Endothelial cell of umbilical vein (primary cell): ENCODE data around the gene MAP6. TPM values are rescaled to one million over a fixed set of nuclear protein-coding genes. Genes with fewer than 3 reads are reported as not detected.

Experiments used
- BruUV-seq: library from RNA; stranded (reverse); fragments of 400-500 nt; replicated peaks from 2 replicates; lab custom pipeline; 2021; lab: Mats Ljungman, UMichigan
- CTCF ChIA-PET: fragments of 300-600, 350-600 bp; sonication (Branson Sonifier 250); formaldehyde crosslinking; loops from one replicate; lab custom pipeline; 2021; ENCODE audit warnings: antibody characterized with exemption, inconsistent platforms; lab: Charles Lee
- POLR2A ChIA-PET: fragments of 300-600, 350-600 bp; sonication (Branson Sonifier 250); formaldehyde crosslinking; loops from one replicate; lab custom pipeline; 2021; ENCODE audit warnings: antibody characterized with exemption, inconsistent platforms; lab: Charles Lee
- DNase-seq: peaks from one replicate; pipeline ENCODE4 v3.0.0-alpha.2; 2011; ENCODE audit warnings: low read depth, low spot score
- FAIRE-seq: peaks from 2 replicates; lab custom pipeline; 2011; peaks lifted over from hg19 to GRCh38; lab: Jason Lieb, UNC
- H2AFZ ChIP-seq: 2 replicates; pipeline ENCODE4 v1.6.0; 2012; ENCODE audit warnings: low read depth, low read length, control low read depth, inconsistent platforms
- H3K27ac ChIP-seq: 2 replicates; pipeline ENCODE4 v1.5.1; 2011; ENCODE audit warnings: low read depth, mild to moderate bottlenecking, control low read depth, low read length, moderate library complexity; ENCODE audit not compliant: insufficient read depth
- H3K27me3 ChIP-seq, 2 experiments: 2 replicates each; pipeline versions ENCODE4 v1.6.0 to v1.6.1; 2011; ENCODE audit warnings: low read length in 2 of 2, mixed read lengths in 1 of 2; ENCODE audit not compliant: control insufficient read depth in 2 of 2, insufficient read depth in 2 of 2
- H3K36me3 ChIP-seq, 2 experiments: 2 replicates in 1 of 2; 3 replicates in 1 of 2; pipeline ENCODE4 v1.5.1; 2011; ENCODE audit warnings: low read length in 2 of 2, mild to moderate bottlenecking in 1 of 2, moderate library complexity in 1 of 2; ENCODE audit not compliant: control insufficient read depth in 2 of 2, insufficient read depth in 2 of 2; ENCODE audit errors: extremely low read depth in 1 of 2
- H3K4me1 ChIP-seq: 3 replicates; pipeline ENCODE4 v1.5.1; 2011; ENCODE audit warnings: mild to moderate bottlenecking, low read length; ENCODE audit not compliant: control insufficient read depth, insufficient read depth; ENCODE audit errors: extremely low read depth
- H3K4me2 ChIP-seq: 2 replicates; pipeline ENCODE4 v1.6.1; 2011; ENCODE audit warnings: low read length, control low read depth, mixed read lengths; ENCODE audit not compliant: insufficient read depth
- H3K4me3 ChIP-seq, 3 experiments: fragments of 200-600 bp in 1 of 3; sonication (generic), shearing (Covaris generic) in 1 of 3; replicated peaks in 1 of 3; 2 replicates each; pipeline ENCODE4 v1.5.1; 2011 to 2016; ENCODE audit warnings: control low read depth in 3 of 3, low read length in 3 of 3, mild to moderate bottlenecking in 2 of 3, inconsistent platforms in 1 of 3, low read depth in 1 of 3, moderate library complexity in 1 of 3; ENCODE audit not compliant: insufficient read depth in 1 of 3
- H3K79me2 ChIP-seq: 2 replicates; pipeline ENCODE4 v1.6.0; 2012; ENCODE audit warnings: low read length, inconsistent platforms; ENCODE audit not compliant: control insufficient read depth, insufficient read depth
- H3K9ac ChIP-seq: replicated peaks from 2 replicates; pipeline ENCODE3; 2011; ENCODE audit warnings: low read length, control low read depth; ENCODE audit not compliant: insufficient read depth; ENCODE audit errors: extremely low read depth
- H3K9me1 ChIP-seq: replicated peaks from 3 replicates; pipeline ENCODE4 v1.6.0; 2011; ENCODE audit warnings: mild to moderate bottlenecking, low read length; ENCODE audit not compliant: control insufficient read depth, insufficient read depth; ENCODE audit errors: extremely low read depth
- H3K9me3 ChIP-seq: replicated peaks from 2 replicates; pipeline ENCODE4 v1.5.1; 2012; ENCODE audit warnings: low read length, inconsistent platforms; ENCODE audit not compliant: control insufficient read depth, insufficient read depth
- H4K20me1 ChIP-seq: replicated peaks from 2 replicates; pipeline ENCODE3; 2011; ENCODE audit warnings: mild to moderate bottlenecking, low read length; ENCODE audit not compliant: control insufficient read depth, insufficient read depth; ENCODE audit errors: extremely low read depth
- EZH2 ChIP-seq: IDR thresholded peaks from 2 replicates; pipeline ENCODE4 v1.6.1; 2012; ENCODE audit warnings: borderline replicate concordance, low read depth, mild to moderate bottlenecking, moderate library complexity, low read length, inconsistent platforms; ENCODE audit not compliant: severe bottlenecking
- FOS ChIP-seq: IDR thresholded peaks from 2 replicates; pipeline ENCODE4 v1.6.1; 2011; ENCODE audit warnings: mild to moderate bottlenecking, low read length, moderate library complexity, borderline replicate concordance; ENCODE audit not compliant: insufficient read depth
- GATA2 ChIP-seq: IDR thresholded peaks from 2 replicates; pipeline ENCODE4 v1.7.0; 2011; ENCODE audit warnings: low read depth, mild to moderate bottlenecking, moderate library complexity, mixed read lengths, low read length; ENCODE audit not compliant: insufficient read length, insufficient read depth
- JUN ChIP-seq: IDR thresholded peaks from 2 replicates; pipeline ENCODE4 v1.6.1; 2011; ENCODE audit warnings: borderline replicate concordance, low read depth; ENCODE audit not compliant: insufficient read length, insufficient read depth
- MYC ChIP-seq: IDR thresholded peaks from one replicate; pipeline ENCODE4 v1.6.1; 2011; ENCODE audit warnings: mild to moderate bottlenecking, low read depth, low read length
- POLR2A ChIP-seq: IDR thresholded peaks from 2 replicates; pipeline ENCODE4 v1.6.1; 2012; ENCODE audit warnings: low read depth, mild to moderate bottlenecking, control low read depth, low read length
- POLR2AphosphoS5 ChIP-seq: IDR thresholded peaks from 2 replicates; pipeline ENCODE4 v1.6.1; 2012; ENCODE audit warnings: low read depth, mild to moderate bottlenecking, control low read depth, low read length, moderate library complexity; ENCODE audit not compliant: insufficient read depth
- dilution Hi-C: fragments of 300-500 bp; cut with MboI; formaldehyde crosslinking; loops from one replicate; pipeline ENCODE4 v1.15.0; 2019; ENCODE audit warnings: low sequenced_read_pairs; ENCODE audit not compliant: extremely low pct_ligation_motif_present
- intact Hi-C: fragments of 100-400 bp; cut with micrococcal nuclease; formaldehyde crosslinking; loops from one replicate; pipeline ENCODE4 v1.10.0; 2022
- polyA plus RNA-seq, 4 experiments: library from polyadenylated mRNA; depleted of rRNA in 3 of 4; stranded (reverse) in 3 of 4; unstranded in 1 of 4; fragments of >200 nt; gene quantifications; 2 replicates each; pipeline versions ENCODE4 v1.2.1 to v1.2.3, GENCODE V29; 2011 to 2012; ENCODE audit warnings: missing spikeins in 1 of 4
- total RNA-seq: library from RNA; stranded (reverse); gene quantifications from 2 replicates; pipeline ENCODE4 v1.2.3, GENCODE V29; 2021
- TF ChIP-seq, protein P1 (sequence below): IDR thresholded peaks from 2 replicates; pipeline ENCODE4 v1.6.1; 2011; ENCODE audit not compliant: insufficient read depth, insufficient read length
- TF ChIP-seq, protein P2 (sequence below), 2 donors: IDR thresholded peaks; 1 replicate in 1 of 2; 2 replicates in 1 of 2; pipeline ENCODE4 v1.5.1; 2011; ENCODE audit warnings: low read length in 2 of 2, mild to moderate bottlenecking in 2 of 2, moderate library complexity in 2 of 2, control low read depth in 1 of 2, inconsistent platforms in 1 of 2, low read depth in 1 of 2; ENCODE audit not compliant: insufficient read depth in 1 of 2; ENCODE audit errors: extremely low read depth in 1 of 2

MAP6 gene
- total and polyA plus RNA-seq, 2 donors (not counting 3 experiments of a cell fraction or from before 2014, with no cell fraction given): 0.12 TPM; not detected in 1

DNA sequence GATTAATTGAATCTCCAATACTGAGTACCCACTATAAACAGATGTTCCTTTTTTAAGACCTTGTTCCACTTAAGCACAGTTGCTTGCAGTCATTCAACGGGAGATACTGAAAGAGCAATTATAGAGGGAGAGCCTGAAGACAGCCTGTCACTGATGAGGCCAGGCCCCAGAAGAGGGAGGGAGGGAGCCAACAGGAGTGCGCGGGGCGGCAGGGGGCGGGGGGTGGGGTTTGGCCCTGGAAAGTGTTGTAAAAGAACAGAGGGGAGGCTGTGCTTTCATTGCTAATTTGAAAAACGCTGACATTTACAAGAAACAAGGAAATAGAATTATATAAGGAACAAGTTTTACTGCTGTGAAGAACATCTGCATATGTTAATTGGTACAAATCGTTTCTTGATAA is 53.1 kb downstream of the MAP6 start:
- Histone ChIP-seq H3K27me3 (no peaks in the 10 kb centered on the region), H3K9ac (no peak overlapping the region), H4K20me1 (no peaks in the 10 kb centered on the region), H3K4me3 (no peak overlapping the region), H3K4me2 (no peak overlapping the region), H3K9me3 (no peaks in the 10 kb centered on the region), H3K27ac (no peak overlapping the region), H3K79me2 (no peaks in the 10 kb centered on the region), H3K4me1 (peaks cover 8% of the 10 kb centered on the region), H2AFZ (no peak overlapping the region), H3K9me1 (no peaks in the 10 kb centered on the region), H3K36me3 (no peaks in the 10 kb centered on the region)
- CTCF ChIA-PET: no interaction called here
- POLR2A ChIA-PET: interaction anchor here (1.0 kb wide), 1 partner anchor 10 kb away, joined by 4 read pairs; no protein-coding TSS in a partner anchor
- TF ChIP-seq JUN (no peak), FOS (no peak), MYC (no peak), POLR2AphosphoS5 (no peak), EZH2 (no peak), POLR2A (no peak), GATA2 (no peak)
- TF ChIP-seq, protein P1, sequence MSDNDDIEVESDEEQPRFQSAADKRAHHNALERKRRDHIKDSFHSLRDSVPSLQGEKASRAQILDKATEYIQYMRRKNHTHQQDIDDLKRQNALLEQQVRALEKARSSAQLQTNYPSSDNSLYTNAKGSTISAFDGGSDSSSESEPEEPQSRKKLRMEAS: no peak
- TF ChIP-seq, protein P2, sequence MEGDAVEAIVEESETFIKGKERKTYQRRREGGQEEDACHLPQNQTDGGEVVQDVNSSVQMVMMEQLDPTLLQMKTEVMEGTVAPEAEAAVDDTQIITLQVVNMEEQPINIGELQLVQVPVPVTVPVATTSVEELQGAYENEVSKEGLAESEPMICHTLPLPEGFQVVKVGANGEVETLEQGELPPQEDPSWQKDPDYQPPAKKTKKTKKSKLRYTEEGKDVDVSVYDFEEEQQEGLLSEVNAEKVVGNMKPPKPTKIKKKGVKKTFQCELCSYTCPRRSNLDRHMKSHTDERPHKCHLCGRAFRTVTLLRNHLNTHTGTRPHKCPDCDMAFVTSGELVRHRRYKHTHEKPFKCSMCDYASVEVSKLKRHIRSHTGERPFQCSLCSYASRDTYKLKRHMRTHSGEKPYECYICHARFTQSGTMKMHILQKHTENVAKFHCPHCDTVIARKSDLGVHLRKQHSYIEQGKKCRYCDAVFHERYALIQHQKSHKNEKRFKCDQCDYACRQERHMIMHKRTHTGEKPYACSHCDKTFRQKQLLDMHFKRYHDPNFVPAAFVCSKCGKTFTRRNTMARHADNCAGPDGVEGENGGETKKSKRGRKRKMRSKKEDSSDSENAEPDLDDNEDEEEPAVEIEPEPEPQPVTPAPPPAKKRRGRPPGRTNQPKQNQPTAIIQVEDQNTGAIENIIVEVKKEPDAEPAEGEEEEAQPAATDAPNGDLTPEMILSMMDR (IDR thresholded peaks at IDR 0.05; ENCODE audit: extremely low read depth in 1 of 2, insufficient read depth in 1 of 2, low read depth in 1 of 2, low read length in 2 of 2): no peak
- BruUV-seq: no TSS peak
- no peak for DNase-seq
- FAIRE-seq: no peak
- dilution Hi-C loops: no loop called here
- intact Hi-C loops: no loop called here
